CD1c-positive myeloid dendritic cell (primary cell): Measurements from ENCODE around the gene INKA2.

ENCODE experiments used
- DNase-seq: peaks from one replicate; pipeline ENCODE4 v3.0.0-alpha.2; 2016; ENCODE audit errors: extremely low spot score

INKA2 gene

DNA sequence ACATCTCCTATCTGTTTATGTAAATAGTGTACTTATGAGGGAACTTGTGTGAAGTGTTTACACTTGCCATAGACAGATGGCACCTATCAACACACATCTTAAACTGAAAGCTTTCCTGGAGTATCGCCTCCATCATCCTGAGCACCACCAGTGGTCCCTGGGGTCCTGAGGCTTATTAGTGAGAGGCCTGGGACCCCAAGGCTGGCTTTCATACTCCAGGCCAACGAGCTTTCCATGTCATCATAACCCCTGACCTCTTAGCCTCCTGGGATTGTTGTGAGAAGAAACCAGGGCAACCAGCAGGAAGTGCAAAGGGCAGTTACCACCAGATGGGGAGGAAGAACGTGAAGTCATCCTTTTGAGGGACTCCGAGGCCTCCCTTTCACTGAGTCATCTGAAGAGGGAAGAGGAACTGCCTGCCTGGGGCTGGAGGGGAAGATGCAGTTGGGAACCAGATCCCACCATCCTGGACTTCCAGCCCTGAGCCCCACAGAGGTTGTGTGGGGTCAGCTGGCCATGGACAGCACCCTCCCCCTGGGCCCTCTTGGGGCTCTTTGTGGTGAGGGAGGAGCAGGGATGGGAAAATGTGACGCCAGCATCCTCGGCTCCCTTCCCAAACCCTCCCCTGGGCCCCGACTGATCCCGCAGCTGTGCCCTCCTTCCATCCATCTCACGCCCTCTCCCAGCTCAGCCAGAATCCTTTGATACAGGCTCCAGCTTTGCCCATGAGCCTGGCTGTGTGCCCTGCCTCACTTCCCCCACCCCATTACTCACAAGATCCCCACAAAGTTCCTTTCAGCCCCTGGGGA is 5.8 kb downstream of the INKA2 start:
- DNase-seq, result peak; percentile 92

- no peak for DNase-seq
Measured at GRCh38 chr1:111732718-111733117, 6.5 kb downstream of the INKA2 start.

- no peak for DNase-seq
Measured at GRCh38 chr1:111731956-111732355, 7.2 kb downstream of the INKA2 start.

DNA sequence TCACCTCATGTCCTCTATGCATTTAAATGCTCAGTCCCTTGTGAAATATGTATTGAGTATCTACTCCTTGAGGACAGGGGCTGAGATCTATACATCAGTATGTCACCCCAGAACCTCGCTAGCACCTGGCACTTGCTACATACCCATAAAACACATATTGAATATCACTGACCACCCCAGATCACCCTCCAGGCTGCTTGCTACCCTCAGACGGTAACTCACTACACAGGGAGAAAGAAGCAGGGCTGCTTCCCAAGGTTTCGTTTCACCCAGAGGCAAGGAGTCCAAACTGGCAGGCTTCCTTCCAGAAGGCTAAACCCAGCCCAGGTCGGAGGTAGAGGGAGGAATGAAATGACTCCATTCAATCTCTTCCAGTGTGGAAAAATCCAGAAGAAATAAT is 8.5 kb downstream of the INKA2 start:
- no peak for DNase-seq

- no peak for DNase-seq
Measured at GRCh38 chr1:111729946-111730681, 9.1 kb downstream of the INKA2 start.

- no peak for DNase-seq
Measured at GRCh38 chr1:111729271-111729921, 9.8 kb downstream of the INKA2 start.

GRCh38 chr1:111727056-111727455 is 12.1 kb downstream of the INKA2 start:
- no peak for DNase-seq

- no peak for DNase-seq
Measured at GRCh38 chr1:111725192-111725591, 14.0 kb downstream of the INKA2 start.

DNA sequence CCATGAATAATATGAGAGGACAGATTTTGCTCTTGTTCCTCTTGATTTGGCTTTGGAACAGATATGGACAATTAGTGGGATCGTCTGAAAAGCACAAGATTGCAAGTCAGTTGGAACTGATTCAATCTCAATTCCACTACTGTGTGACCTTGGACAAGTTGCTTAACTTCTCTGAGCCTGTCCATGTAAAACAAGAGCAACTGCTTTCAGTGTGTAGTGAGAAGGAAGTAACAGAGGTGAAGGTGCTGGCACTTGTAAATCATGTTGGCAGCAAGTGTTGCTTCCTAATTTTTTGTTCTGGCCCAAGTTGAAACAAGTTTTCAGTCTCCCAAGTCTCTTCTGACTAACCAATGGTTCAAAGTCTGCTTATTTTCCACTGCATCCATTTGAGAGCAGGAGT is 15.3 kb downstream of the INKA2 start:
- no peak for DNase-seq

DNA sequence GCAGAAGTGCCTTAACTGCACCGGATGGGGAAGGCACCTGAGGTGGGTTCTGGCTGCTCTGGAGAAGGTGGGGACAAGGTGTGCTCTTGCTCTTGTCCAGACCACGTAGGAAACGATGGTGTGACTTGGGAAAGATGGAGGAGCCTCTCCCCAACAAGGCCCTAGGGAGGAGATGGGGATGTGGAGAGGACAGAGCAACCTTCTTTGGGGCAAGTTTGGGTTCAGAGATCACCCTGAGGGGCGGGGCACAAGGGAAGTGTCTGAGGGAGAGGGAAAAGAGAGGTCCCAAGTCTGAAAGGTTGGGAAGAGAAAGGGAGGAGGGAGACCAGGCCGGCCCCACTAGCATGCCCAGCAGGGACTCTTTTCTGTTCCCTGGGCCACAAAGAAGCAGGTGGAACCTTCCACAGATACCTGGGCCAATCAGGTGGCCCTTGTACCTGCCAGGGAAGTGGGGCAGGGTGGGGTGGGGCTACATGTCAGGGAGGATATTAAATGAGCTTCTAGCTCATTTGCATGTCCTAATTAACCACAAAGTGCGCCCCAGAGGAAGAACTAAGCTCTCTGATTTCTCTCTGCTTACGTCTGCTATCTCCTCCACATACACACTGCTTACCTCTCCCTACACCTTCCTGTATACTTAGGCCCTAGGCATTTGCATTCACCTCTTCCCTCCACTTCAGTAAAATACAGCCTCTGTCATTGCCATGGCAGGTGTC is 15.9 kb downstream of the INKA2 start:
- no peak for DNase-seq

- DNase-seq, result no peak
Measured at GRCh38 chr1:111720977-111721786, 18.0 kb downstream of the INKA2 start.

- DNase-seq, result no peak
Measured at GRCh38 chr1:111720274-111720976, 18.8 kb downstream of the INKA2 start.

DNA sequence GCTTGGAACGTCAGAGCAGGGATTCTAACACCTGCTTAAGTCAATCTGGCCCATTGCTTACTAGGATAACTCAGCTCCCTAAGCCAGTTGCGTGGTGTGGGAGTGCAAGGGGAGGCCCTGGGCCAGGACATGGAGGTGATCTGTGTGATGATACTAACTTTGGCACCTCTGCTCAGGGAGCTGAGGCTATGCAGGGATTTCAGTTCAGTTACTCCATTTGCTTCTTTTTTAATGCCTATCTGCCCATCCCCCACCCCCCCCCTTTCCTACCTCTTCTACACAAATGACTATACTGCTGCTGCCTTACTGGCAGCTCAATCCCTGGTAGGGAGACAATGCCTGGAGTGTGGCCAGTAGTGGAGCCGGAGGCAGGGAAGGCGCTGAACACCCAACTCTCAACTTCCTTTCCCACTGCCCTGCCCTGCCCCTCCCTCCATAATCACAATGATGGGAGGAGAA is 19.5 kb downstream of the INKA2 start:
- no peak for DNase-seq

DNA sequence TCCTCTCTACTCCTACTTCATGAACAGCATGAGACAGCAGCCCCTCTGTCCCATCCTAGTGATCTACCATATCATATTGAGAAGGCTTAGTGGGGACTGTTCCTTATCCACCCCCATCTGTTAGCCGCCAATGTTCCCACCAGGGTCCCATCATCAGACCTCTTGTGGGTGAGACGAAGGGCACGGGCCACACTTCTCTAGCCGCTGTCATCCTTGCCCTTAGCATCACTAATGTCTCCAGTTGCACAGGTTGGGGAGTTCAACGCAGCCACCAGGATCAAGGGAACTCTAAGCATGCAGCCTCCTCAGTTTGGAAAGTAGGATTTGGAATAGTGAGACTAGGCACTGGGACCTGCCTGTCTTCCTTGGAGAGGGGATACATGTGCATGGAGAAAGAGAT is 20.1 kb downstream of the INKA2 start:
- no peak for DNase-seq

DNA sequence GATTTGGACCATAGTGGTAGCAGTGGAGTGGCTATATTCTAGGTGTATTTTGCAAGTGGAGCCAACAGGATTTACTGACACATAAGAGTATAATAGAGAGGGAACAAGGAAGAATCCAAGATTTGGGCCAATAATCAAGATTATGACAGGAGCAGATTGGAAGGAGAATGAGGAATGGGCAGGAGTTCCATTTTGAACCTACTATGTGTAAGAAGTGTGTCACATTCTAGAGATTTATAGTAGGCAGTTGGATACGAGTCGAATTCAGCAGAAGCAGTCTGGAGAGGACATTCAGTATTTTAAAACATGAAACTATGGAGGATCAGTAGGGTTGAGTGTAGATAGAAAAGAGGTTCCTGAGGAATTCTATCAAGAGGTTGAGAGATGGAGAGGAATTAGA is 21.7 kb downstream of the INKA2 start:
- DNase-seq, result no peak

GRCh38 chr1:111716333-111716732 is 22.9 kb downstream of the INKA2 start:
- no peak for DNase-seq

- no peak for DNase-seq
Measured at GRCh38 chr1:111709986-111710385, 29.2 kb downstream of the INKA2 start.

GRCh38 chr1:111707906-111708305 is 31.3 kb downstream of the INKA2 start:
- no peak for DNase-seq

DNA sequence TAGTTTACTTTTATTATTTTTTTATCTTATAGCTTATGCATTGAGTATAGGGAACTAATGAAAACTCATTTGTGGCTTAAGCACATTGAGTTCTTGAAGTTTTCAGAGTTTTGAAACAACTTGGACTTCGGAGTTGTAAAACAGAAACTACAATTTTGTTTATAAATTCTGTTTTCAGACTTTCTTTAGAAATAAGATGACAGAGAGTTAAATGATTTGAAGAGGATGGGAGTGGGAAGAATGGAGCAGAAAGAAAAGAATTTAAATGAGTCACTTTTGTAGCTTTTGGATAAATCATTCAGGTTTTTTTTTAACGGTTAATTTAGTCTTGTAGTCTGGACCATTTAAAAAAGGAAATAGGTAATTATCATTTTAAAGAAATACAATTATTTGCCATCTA is 32.3 kb downstream of the INKA2 start:
- DNase-seq, result no peak

DNA sequence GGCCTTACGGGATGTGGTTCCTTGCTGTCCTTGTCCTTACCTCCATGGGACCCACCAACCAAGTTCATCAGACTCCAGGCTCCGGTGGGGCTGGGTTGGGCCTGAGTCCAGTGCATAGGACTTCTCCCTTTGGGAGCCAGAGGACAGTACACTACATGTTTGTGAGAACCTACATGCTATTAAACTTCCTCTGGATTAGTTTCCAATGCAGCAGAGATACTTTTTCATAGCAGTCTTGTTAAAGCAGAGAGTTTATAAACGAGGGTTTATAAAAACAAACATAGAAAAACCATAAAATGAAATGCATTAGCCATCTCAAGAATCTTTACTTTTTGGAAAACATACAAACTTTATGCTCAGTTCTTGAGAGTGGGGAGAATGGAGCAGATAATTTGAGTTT is 33.4 kb downstream of the INKA2 start:
- DNase-seq, result no peak

- no peak for DNase-seq
Measured at GRCh38 chr1:111704776-111705175, 34.4 kb downstream of the INKA2 start.
